Neural progenitor cell (in vitro differentiated cells): Measurements from ENCODE around the gene P2RX3. TPM values are rescaled to one million over a fixed set of nuclear protein-coding genes. Genes with fewer than 3 reads are reported as not detected.
"Not testable (repeated sequence)": the region's sequence is repeated elsewhere in the genome, so short reads cannot be mapped to it uniquely, and the experiment has no call there.

Experiments used
- DNase-seq: peaks from one replicate; pipeline ENCODE4 v3.0.0-alpha.2; 2016; ENCODE audit warnings: low spot score
- H2AFZ ChIP-seq: fragments of 200-600 bp; sonication (generic); replicated peaks from 2 replicates; pipeline ENCODE4 v1.6.1; 2016; ENCODE audit warnings: antibody characterized with exemption
- H3F3A ChIP-seq: fragments of 200-600 bp; sonication (generic); 2 replicates; pipeline ENCODE4 v1.6.1; 2016; ENCODE audit warnings: antibody characterized with exemption, low read depth
- H3K27ac ChIP-seq: fragments of 200-600 bp; sonication (generic); 2 replicates; pipeline ENCODE4 v1.5.1; 2016; ENCODE audit warnings: mild to moderate bottlenecking
- H3K27me3 ChIP-seq: fragments of 200-600 bp; sonication (generic); 2 replicates; pipeline ENCODE4 v1.6.1; 2016; ENCODE audit warnings: mild to moderate bottlenecking, moderate library complexity
- H3K36me3 ChIP-seq: fragments of 200-600 bp; sonication (generic); 2 replicates; pipeline ENCODE4 v1.5.1; 2016
- H3K4me1 ChIP-seq: fragments of 200-600 bp; sonication (generic); 2 replicates; pipeline ENCODE4 v1.6.1; 2016; ENCODE audit warnings: mixed run types
- H3K4me2 ChIP-seq: fragments of 200-600 bp; sonication (generic); 2 replicates; pipeline ENCODE4 v1.6.1; 2016
- H3K4me3 ChIP-seq: fragments of 200-600 bp; sonication (generic); 2 replicates; pipeline ENCODE4 v1.5.1; 2016
- H3K79me2 ChIP-seq: fragments of 200-600 bp; sonication (generic); 2 replicates; pipeline ENCODE4 v1.6.1; 2016; ENCODE audit warnings: low read depth
- H3K9ac ChIP-seq: fragments of 200-600 bp; sonication (generic); 2 replicates; pipeline ENCODE4 v1.6.1; 2016
- H3K9me3 ChIP-seq: fragments of 200-600 bp; sonication (generic); 2 replicates; pipeline ENCODE4 v1.5.1; 2016; ENCODE audit warnings: low read depth
- H4K20me1 ChIP-seq: fragments of 200-600 bp; sonication (generic); 2 replicates; pipeline ENCODE4 v1.6.1; 2016; ENCODE audit warnings: low read depth
- H3K27ac Mint-ChIP-seq: 3 replicates; pipeline ENCODE4 v1.8.0; 2021; ENCODE audit warnings: mixed read lengths
- H3K27me3 Mint-ChIP-seq: 2 replicates; pipeline ENCODE4 v1.8.0; 2022; ENCODE audit warnings: low read depth, mild to moderate bottlenecking, inconsistent platforms, moderate library complexity, mixed read lengths; ENCODE audit not compliant: insufficient read depth
- H3K36me3 Mint-ChIP-seq: 3 replicates; pipeline ENCODE4 v1.8.0; 2021; ENCODE audit warnings: mixed read lengths
- H3K4me1 Mint-ChIP-seq: 3 replicates; pipeline ENCODE4 v1.8.0; 2021; ENCODE audit warnings: mixed read lengths
- H3K4me3 Mint-ChIP-seq: 3 replicates; pipeline ENCODE4 v1.8.0; 2021; ENCODE audit warnings: mild to moderate bottlenecking, moderate library complexity, mixed read lengths
- H3K9me3 Mint-ChIP-seq: 3 replicates; pipeline ENCODE4 v1.8.0; 2020; ENCODE audit warnings: mixed read lengths
- EZH2 ChIP-seq: fragments of 200-600 bp; sonication (generic); IDR thresholded peaks from 2 replicates; pipeline ENCODE4 v1.6.1; 2017; ENCODE audit warnings: antibody characterized with exemption, mild to moderate bottlenecking, moderate library complexity
- EZH2phosphoT487 ChIP-seq: fragments of 200-600 bp; sonication (generic); IDR thresholded peaks from 2 replicates; pipeline ENCODE4 v1.6.1; 2017; ENCODE audit warnings: antibody characterized with exemption
- total RNA-seq: library from RNA; depleted of rRNA; stranded (reverse); fragments of >200 nt; gene quantifications from 2 replicates; pipeline ENCODE4 v1.2.3, GENCODE V29; 2015; ENCODE audit warnings: low replicate concordance
- TF ChIP-seq, protein P1 (sequence below): fragments of 200-600 bp; sonication (generic); IDR thresholded peaks from 2 replicates; pipeline ENCODE4 v1.5.1; 2017; ENCODE audit warnings: antibody characterized with exemption, mild to moderate bottlenecking

P2RX3 gene
- total RNA-seq, 1 donor from 2014 or later: 2.4 TPM

DNA sequence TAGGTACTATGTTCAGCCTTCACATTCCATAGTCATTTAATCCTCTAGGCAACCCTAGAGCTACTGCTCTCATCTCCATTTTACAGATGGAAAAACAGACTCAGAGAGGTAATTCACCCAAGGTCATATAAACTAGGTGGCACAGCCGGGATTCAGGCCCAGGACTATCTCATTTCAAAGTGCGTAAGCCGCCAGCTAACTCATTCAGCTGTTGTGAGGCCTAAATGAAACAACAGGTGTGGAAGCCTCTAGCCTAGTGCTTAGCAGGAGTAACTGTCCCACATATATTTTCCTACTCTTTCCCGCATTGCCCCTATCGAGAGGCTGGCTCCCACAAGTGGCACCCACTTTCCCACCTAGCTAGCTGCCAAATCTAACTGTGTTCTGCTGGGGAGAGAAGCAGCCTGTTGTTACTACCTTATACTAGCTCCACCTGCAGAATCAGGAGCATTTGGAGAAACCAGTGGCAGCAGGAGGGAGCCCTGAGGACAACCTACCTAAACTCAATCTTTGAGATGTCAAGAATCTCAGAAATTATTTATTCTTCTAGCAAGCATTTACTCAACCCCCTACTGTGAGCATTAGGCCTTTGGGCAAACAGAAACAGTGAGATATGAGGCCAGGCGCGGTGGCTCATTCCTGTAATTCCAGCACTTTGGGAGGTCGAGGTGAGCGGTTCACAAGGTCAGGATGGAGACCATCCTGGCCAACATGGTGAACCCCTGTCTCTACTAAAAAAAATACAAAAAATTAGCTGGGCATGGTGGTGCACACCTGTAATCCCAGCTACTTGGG is 21.9 kb downstream of the P2RX3 start:
- Histone ChIP-seq H3K36me3 (no peaks in the 10 kb centered on the region), H3K9me3 (no peaks in the 10 kb centered on the region), H3K4me3 (no peak overlapping the region), H3F3A (no peaks in the 10 kb centered on the region), H3K27ac (no peak overlapping the region), H3K4me1 (peaks cover 18% of the 10 kb centered on the region), H3K79me2 (no peaks in the 10 kb centered on the region), H4K20me1 (no peaks in the 10 kb centered on the region), H3K9ac (no peak overlapping the region), H3K27me3 (no peaks in the 10 kb centered on the region), H3K4me2 (no peak overlapping the region), H2AFZ (no peak overlapping the region)
- Mint-ChIP-seq H3K4me1 (peaks cover 21% of the 10 kb centered on the region), H3K4me3 (no peak overlapping the region), H3K27ac (no peak overlapping the region), H3K9me3 (peaks cover 7% of the 10 kb centered on the region), H3K36me3 (no peaks in the 10 kb centered on the region), H3K27me3 (peaks cover 15% of the 10 kb centered on the region)
- TF ChIP-seq EZH2phosphoT487: no peak
- no peak for DNase-seq

GRCh38 chr11:57360991-57361390 is 22.8 kb downstream of the P2RX3 start:
- Histone ChIP-seq H2AFZ (no peak overlapping the region), H3K4me2 (no peak overlapping the region), H4K20me1 (no peaks in the 10 kb centered on the region), H3K9ac (no peak overlapping the region), H3K27me3 (no peaks in the 10 kb centered on the region), H3K79me2 (no peaks in the 10 kb centered on the region), H3K36me3 (no peaks in the 10 kb centered on the region), H3F3A (peaks cover 8% of the 10 kb centered on the region), H3K9me3 (no peaks in the 10 kb centered on the region), H3K27ac (no peak overlapping the region), H3K4me1 (peaks cover 27% of the 10 kb centered on the region), H3K4me3 (no peak overlapping the region)
- peaks cover 15% of the 10 kb centered on the region for H3K27me3 Mint-ChIP-seq
- no peak overlapping the region for H3K27ac Mint-ChIP-seq
- TF ChIP-seq EZH2 (no peak), EZH2phosphoT487 (no peak)
- TF ChIP-seq, protein P1, sequence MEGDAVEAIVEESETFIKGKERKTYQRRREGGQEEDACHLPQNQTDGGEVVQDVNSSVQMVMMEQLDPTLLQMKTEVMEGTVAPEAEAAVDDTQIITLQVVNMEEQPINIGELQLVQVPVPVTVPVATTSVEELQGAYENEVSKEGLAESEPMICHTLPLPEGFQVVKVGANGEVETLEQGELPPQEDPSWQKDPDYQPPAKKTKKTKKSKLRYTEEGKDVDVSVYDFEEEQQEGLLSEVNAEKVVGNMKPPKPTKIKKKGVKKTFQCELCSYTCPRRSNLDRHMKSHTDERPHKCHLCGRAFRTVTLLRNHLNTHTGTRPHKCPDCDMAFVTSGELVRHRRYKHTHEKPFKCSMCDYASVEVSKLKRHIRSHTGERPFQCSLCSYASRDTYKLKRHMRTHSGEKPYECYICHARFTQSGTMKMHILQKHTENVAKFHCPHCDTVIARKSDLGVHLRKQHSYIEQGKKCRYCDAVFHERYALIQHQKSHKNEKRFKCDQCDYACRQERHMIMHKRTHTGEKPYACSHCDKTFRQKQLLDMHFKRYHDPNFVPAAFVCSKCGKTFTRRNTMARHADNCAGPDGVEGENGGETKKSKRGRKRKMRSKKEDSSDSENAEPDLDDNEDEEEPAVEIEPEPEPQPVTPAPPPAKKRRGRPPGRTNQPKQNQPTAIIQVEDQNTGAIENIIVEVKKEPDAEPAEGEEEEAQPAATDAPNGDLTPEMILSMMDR: no peak
- no peak for DNase-seq
- peak overlapping the region; percentile 72 for H3K4me3 Mint-ChIP-seq
- peaks cover 28% of the 10 kb centered on the region for H3K4me1 Mint-ChIP-seq
- H3K9me3 Mint-ChIP-seq: peaks cover 7% of the 10 kb centered on the region
- H3K36me3 Mint-ChIP-seq: no peaks in the 10 kb centered on the region

GRCh38 chr11:57361420-57361819 is 23.3 kb downstream of the P2RX3 start:
- H4K20me1 ChIP-seq, H3K4me3 ChIP-seq, H3K9me3 ChIP-seq, H3K27ac Mint-ChIP-seq, H3K9me3 Mint-ChIP-seq, H3K36me3 ChIP-seq, H3K9ac ChIP-seq, H3K4me2 ChIP-seq, H3F3A ChIP-seq, H3K79me2 ChIP-seq, H2AFZ ChIP-seq, H3K27ac ChIP-seq, DNase-seq, H3K36me3 Mint-ChIP-seq, H3K27me3 ChIP-seq: not testable (repeated sequence)
- Mint-ChIP-seq H3K4me1 (peaks cover 31% of the 10 kb centered on the region), H3K4me3 (peak overlapping the region; percentile 66), H3K27me3 (peaks cover 15% of the 10 kb centered on the region)
- H3K4me1 ChIP-seq: peaks cover 32% of the 10 kb centered on the region

DNA sequence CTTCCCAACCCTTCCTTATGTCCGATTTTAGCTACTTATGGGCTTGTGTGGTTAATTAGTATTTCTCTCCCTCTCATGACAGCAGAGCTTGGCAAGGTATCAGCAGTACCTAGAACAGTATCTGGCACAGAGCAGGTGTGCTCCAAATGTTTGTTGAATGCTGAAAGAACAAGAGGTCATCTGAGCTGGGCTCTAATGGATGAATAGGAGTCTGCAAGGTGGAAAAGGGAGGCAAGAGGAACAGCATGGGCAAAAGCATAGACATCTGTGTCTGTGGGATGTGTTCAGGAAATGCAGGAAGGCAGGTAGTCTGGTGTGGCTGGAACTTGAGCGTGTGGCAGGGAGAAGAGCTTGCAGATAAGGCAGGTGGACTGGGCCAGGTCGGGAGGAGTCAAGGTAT is 23.8 kb downstream of the P2RX3 start:
- Histone ChIP-seq H3K4me1 (peaks cover 37% of the 10 kb centered on the region), H3K4me2 (no peak overlapping the region), H3K4me3 (no peak overlapping the region), H3K27ac (no peak overlapping the region), H3F3A (peaks cover 10% of the 10 kb centered on the region), H3K79me2 (no peaks in the 10 kb centered on the region), H3K9me3 (no peaks in the 10 kb centered on the region), H3K27me3 (no peaks in the 10 kb centered on the region), H3K9ac (no peak overlapping the region), H3K36me3 (no peaks in the 10 kb centered on the region), H2AFZ (no peak overlapping the region), H4K20me1 (no peaks in the 10 kb centered on the region)
- Mint-ChIP-seq H3K4me1 (peaks cover 36% of the 10 kb centered on the region), H3K27me3 (peaks cover 17% of the 10 kb centered on the region), H3K4me3 (no peak overlapping the region), H3K36me3 (no peaks in the 10 kb centered on the region), H3K9me3 (peaks cover 7% of the 10 kb centered on the region), H3K27ac (no peak overlapping the region)
- TF ChIP-seq EZH2 (no peak), EZH2phosphoT487 (no peak)
- TF ChIP-seq, protein P1: no peak
- DNase-seq: no peak
